Lower leg skin (tissue), 3 donors: Measurements from ENCODE around the gene KRT33A.

Source experiments
- CTCF ChIP-seq, 3 donors: fragments of 450-650 bp; IDR thresholded peaks; one replicate each; pipeline ENCODE4 v1.5.1; 2016; ENCODE audit warnings: antibody characterized with exemption in 3 of 3, mild to moderate bottlenecking in 3 of 3, moderate library complexity in 2 of 3
- POLR2A ChIP-seq, 2 donors: fragments of 450-650 bp; IDR thresholded peaks; one replicate each; pipeline ENCODE4 v1.6.1; 2016 to 2017; ENCODE audit warnings: antibody characterized with exemption in 2 of 2, mild to moderate bottlenecking in 1 of 2, moderate library complexity in 1 of 2

GRCh38 chr17:41325126-41325525, 25.5 kb downstream of the KRT33A start:
- TF ChIP-seq CTCF (IDR thresholded peaks at IDR 0.05) (no peak), POLR2A (IDR thresholded peaks at IDR 0.05) (no peak)
